GM19372 (cell line): Measurements from ENCODE around the gene SRGAP2C.
"Not testable (repeated sequence)": the region's sequence is repeated elsewhere in the genome, so short reads cannot be mapped to it uniquely, and the experiment has no call there.

ENCODE experiments used
- ATAC-seq: cut with Tn5 transposase; IDR thresholded peaks from one replicate; pipeline ENCODE4 v1.9.1; 2021; ENCODE audit warnings: mild to moderate bottlenecking, low read depth, moderate library complexity; ENCODE audit not compliant: unreplicated experiment

Gene SRGAP2C

GRCh38 chr1:121403254-121403653 lies 218.5 kb downstream of the SRGAP2C start:
- ATAC-seq = not testable (repeated sequence)

GRCh38 chr1:121408354-121408753 lies 223.6 kb downstream of the SRGAP2C start:
- no peak for ATAC-seq

GRCh38 chr1:121413821-121414220 lies 229.0 kb downstream of the SRGAP2C start:
- ATAC-seq = no peak

- ATAC-seq = no peak
Measured at GRCh38 chr1:121414905-121415304, 230.1 kb downstream of the SRGAP2C start.

GRCh38 chr1:121417325-121417923 lies 232.6 kb downstream of the SRGAP2C start:
- ATAC-seq = no peak

- ATAC-seq = no peak
Measured at GRCh38 chr1:121418369-121419049, 233.7 kb downstream of the SRGAP2C start.

GRCh38 chr1:121419050-121419615 lies 234.4 kb downstream of the SRGAP2C start:
- ATAC-seq = not testable (repeated sequence)

GRCh38 chr1:121421490-121421889 lies 236.7 kb downstream of the SRGAP2C start:
- ATAC-seq = peak; percentile 57

GRCh38 chr1:121423956-121424355 lies 239.2 kb downstream of the SRGAP2C start:
- ATAC-seq = not testable (repeated sequence)

GRCh38 chr1:121433517-121433916 lies 248.7 kb downstream of the SRGAP2C start:
- not testable (repeated sequence) for ATAC-seq

GRCh38 chr1:121438862-121439261 lies 254.1 kb downstream of the SRGAP2C start:
- ATAC-seq = not testable (repeated sequence)

- no peak for ATAC-seq
Measured at GRCh38 chr1:121440993-121441392, 256.2 kb downstream of the SRGAP2C start.
